ENCODE data around the gene TRAPPC1. TPM values are rescaled to one million over a fixed set of nuclear protein-coding genes. Genes with fewer than 3 reads are reported as not detected.

The TRAPPC1 gene
- total RNA-seq, 2 donors from 2014 or later: 57.9 to 70.9 TPM

- intact Hi-C loops (cut with DNase I): no loop called here
- Histone ChIP-seq H3K4me1 (replicated peaks) (peaks cover 21% of the 10 kb centered on the region), H3K27me3 (replicated peaks; ENCODE audit: insufficient read depth) (no peaks in the 10 kb centered on the region), H3K27ac (peak overlapping the region; percentile 97 to 99), H3K36me3 (peaks cover 5 to 7% of the 10 kb centered on the region in 2 donors), H3K9me3 (no peaks in the 10 kb centered on the region), H3K4me3 (peak overlapping the region; percentile 77 to 90)
- TF ChIP-seq CTCF (IDR thresholded peaks at IDR 0.05) (peak in 1 of 4 experiments; percentile 15), POLR2AphosphoS5 (IDR thresholded peaks at IDR 0.05) (peak; percentile 5), POLR2A (IDR thresholded peaks at IDR 0.05) (peak; percentile 15)
- DNase-seq (ENCODE audit: low spot score): peak; percentile 68
- 2% methylated on average over 30 of the region's 30 CpGs for WGBS
Observed at GRCh38 chr17:7886227-7887037, 45.3 kb downstream of the TRAPPC1 start.

GRCh38 chr17:7885367-7886226 is 46.1 kb downstream of the TRAPPC1 start:
- H3K36me3 ChIP-seq: no peaks in the 10 kb centered on the region
- intact Hi-C loops (cut with DNase I): no loop called here
- TF ChIP-seq POLR2A (IDR thresholded peaks at IDR 0.05) (peak; percentile 51), CTCF (IDR thresholded peaks at IDR 0.05) (no peak), POLR2AphosphoS5 (IDR thresholded peaks at IDR 0.05) (no peak)
- no peaks in the 10 kb centered on the region for H3K27me3 ChIP-seq (replicated peaks; ENCODE audit: insufficient read depth)
- DNase-seq (ENCODE audit: low spot score): peak; percentile 31
- peak overlapping the region; percentile 77 to 90 for H3K4me3 ChIP-seq
- peaks cover 26% of the 10 kb centered on the region for H3K4me1 ChIP-seq (replicated peaks)
- H3K27ac ChIP-seq: peak overlapping the region; percentile 97 to 99
- no peaks in the 10 kb centered on the region for H3K9me3 ChIP-seq
- WGBS: under 1% methylated on average over 54 of the region's 64 CpGs

GRCh38 chr17:7884581-7885366 is 47.0 kb downstream of the TRAPPC1 start:
- Histone ChIP-seq H3K4me3 (peak overlapping the region; percentile 77 to 90), H3K36me3 (no peaks in the 10 kb centered on the region), H3K4me1 (replicated peaks) (peaks cover 24% of the 10 kb centered on the region), H3K27me3 (replicated peaks; ENCODE audit: insufficient read depth) (no peaks in the 10 kb centered on the region), H3K27ac (peak overlapping the region; percentile 97 to 99), H3K9me3 (no peaks in the 10 kb centered on the region)
- TF ChIP-seq POLR2A (IDR thresholded peaks at IDR 0.05): no peak
- no peak for TF ChIP-seq POLR2AphosphoS5 (IDR thresholded peaks at IDR 0.05)
- no peak for TF ChIP-seq CTCF (IDR thresholded peaks at IDR 0.05)
- WGBS: under 1% methylated on average over 66 of the region's 100 CpGs
- intact Hi-C loops (cut with DNase I): no loop called here
- DNase-seq (ENCODE audit: low spot score): no peak

- Histone ChIP-seq H3K27me3 (replicated peaks; ENCODE audit: insufficient read depth) (no peaks in the 10 kb centered on the region), H3K4me3 (peak overlapping the region; percentile 77 to 90), H3K4me1 (replicated peaks) (peaks cover 15% of the 10 kb centered on the region), H3K9me3 (no peaks in the 10 kb centered on the region), H3K36me3 (no peaks in the 10 kb centered on the region), H3K27ac (peak overlapping the region; percentile 97 to 99)
- no peak for DNase-seq (ENCODE audit: low spot score)
- intact Hi-C loops (cut with DNase I): no loop called here
- 0% methylated on average over 3 of the region's 3 CpGs for WGBS
- no peak for TF ChIP-seq POLR2AphosphoS5 (IDR thresholded peaks at IDR 0.05)
- TF ChIP-seq POLR2A (IDR thresholded peaks at IDR 0.05): no peak
- TF ChIP-seq CTCF (IDR thresholded peaks at IDR 0.05): no peak
Observed at GRCh38 chr17:7883781-7884386, 47.9 kb downstream of the TRAPPC1 start.

Data from prostate gland (tissue), 2 donors.